Raji (cell line): ENCODE results near the gene TMEM258.

Source experiments
- POLR2A ChIP-seq: IDR thresholded peaks from 2 replicates; pipeline ENCODE4 v1.6.1; 2011; ENCODE audit warnings: low read depth, low read length, control low read depth; ENCODE audit not compliant: insufficient read depth

The TMEM258 gene

GRCh38 chr11:61764606-61765260 is 27.7 kb downstream of the TMEM258 start:
- TF ChIP-seq POLR2A: no peak

- no peak for TF ChIP-seq POLR2A
Measured at GRCh38 chr11:61763930-61764605, 28.3 kb downstream of the TMEM258 start.

GRCh38 chr11:61762798-61763197 is 29.6 kb downstream of the TMEM258 start:
- TF ChIP-seq POLR2A: no peak

- no peak for TF ChIP-seq POLR2A
Measured at GRCh38 chr11:61762223-61762615, 30.2 kb downstream of the TMEM258 start.

- TF ChIP-seq POLR2A: no peak
Measured at GRCh38 chr11:61761440-61762222, 30.8 kb downstream of the TMEM258 start.

GRCh38 chr11:61760946-61761345 is 31.5 kb downstream of the TMEM258 start:
- no peak for TF ChIP-seq POLR2A

- no peak for TF ChIP-seq POLR2A
Measured at GRCh38 chr11:61757213-61757862, 35.1 kb downstream of the TMEM258 start.

- TF ChIP-seq POLR2A: no peak
Measured at GRCh38 chr11:61756452-61757212, 35.8 kb downstream of the TMEM258 start.

- TF ChIP-seq POLR2A: no peak
Measured at GRCh38 chr11:61756147-61756451, 36.3 kb downstream of the TMEM258 start.

GRCh38 chr11:61754534-61755482 is 37.6 kb downstream of the TMEM258 start:
- no peak for TF ChIP-seq POLR2A

GRCh38 chr11:61753672-61754071 is 38.7 kb downstream of the TMEM258 start:
- TF ChIP-seq POLR2A: no peak

GRCh38 chr11:61752925-61753521 is 39.4 kb downstream of the TMEM258 start:
- TF ChIP-seq POLR2A: no peak

- no peak for TF ChIP-seq POLR2A
Measured at GRCh38 chr11:61752117-61752924, 40.1 kb downstream of the TMEM258 start, which contains the start of gene MYRF. MYRF (plus strand) TSS chr11:61752636; CDS start chr11:61752745, 109 bp downstream.
